Mesendoderm (in vitro differentiated cells): Measurements from ENCODE around the gene LSS.
"Not testable (repeated sequence)": the region's sequence is repeated elsewhere in the genome, so short reads cannot be mapped to it uniquely, and the experiment has no call there.

Source experiments
- DNase-seq: peaks from one replicate; pipeline ENCODE4 v3.0.0; 2013
- H2AK5ac ChIP-seq: 2 replicates; pipeline ENCODE4 v1.6.1; 2013; ENCODE audit warnings: low read length, inconsistent platforms
- H2BK120ac ChIP-seq: 2 replicates; pipeline ENCODE4 v1.6.1; 2013; ENCODE audit warnings: low read depth, mild to moderate bottlenecking, low read length, moderate library complexity, mixed read lengths
- H2BK15ac ChIP-seq: replicated peaks from 2 replicates; pipeline ENCODE4 v1.6.1; 2013; ENCODE audit warnings: low read depth, mild to moderate bottlenecking, moderate library complexity
- H2BK5ac ChIP-seq: 2 replicates; pipeline ENCODE4 v1.6.1; 2013; ENCODE audit warnings: low read length, inconsistent platforms
- H3K18ac ChIP-seq: 2 replicates; pipeline ENCODE4 v1.6.1; 2013; ENCODE audit warnings: mild to moderate bottlenecking, low read length, mixed read lengths
- H3K23ac ChIP-seq: one replicate; pipeline ENCODE4 v1.6.1; 2013; ENCODE audit warnings: low read length
- H3K27ac ChIP-seq: 2 replicates; pipeline ENCODE4 v1.5.1; 2013; ENCODE audit warnings: low read depth, mild to moderate bottlenecking, inconsistent platforms, low read length, moderate library complexity
- H3K27me3 ChIP-seq: 2 replicates; pipeline ENCODE4 v1.6.1; 2013; ENCODE audit warnings: low read length, control low read depth, mild to moderate bottlenecking, inconsistent platforms; ENCODE audit not compliant: insufficient read depth, poor library complexity
- H3K36me3 ChIP-seq: 2 replicates; pipeline ENCODE4 v1.6.1; 2013; ENCODE audit warnings: low read length, inconsistent platforms; ENCODE audit not compliant: control insufficient read depth, insufficient read depth
- H3K4ac ChIP-seq: one replicate; pipeline ENCODE4 v1.6.1; 2013; ENCODE audit warnings: low read depth, mild to moderate bottlenecking, low read length, moderate library complexity
- H3K4me1 ChIP-seq: 2 replicates; pipeline ENCODE4 v1.6.1; 2013; ENCODE audit warnings: low read depth, low read length, inconsistent platforms; ENCODE audit not compliant: control insufficient read depth
- H3K4me2 ChIP-seq: 2 replicates; pipeline ENCODE4 v1.6.1; 2013; ENCODE audit warnings: low read length
- H3K4me3 ChIP-seq: 2 replicates; pipeline ENCODE4 v1.5.1; 2013; ENCODE audit warnings: mild to moderate bottlenecking, low read length
- H3K56ac ChIP-seq: one replicate; pipeline ENCODE4 v1.6.1; 2013; ENCODE audit warnings: low read length
- H3K79me1 ChIP-seq: 2 replicates; pipeline ENCODE4 v1.6.1; 2013; ENCODE audit warnings: low read length, inconsistent platforms
- H3K79me2 ChIP-seq: 2 replicates; pipeline ENCODE4 v1.6.1; 2013; ENCODE audit warnings: mild to moderate bottlenecking, low read length; ENCODE audit not compliant: control insufficient read depth, insufficient read depth
- H3K9ac ChIP-seq: 2 replicates; pipeline ENCODE4 v1.6.1; 2013; ENCODE audit warnings: low read length, inconsistent platforms
- H4K5ac ChIP-seq: one replicate; pipeline ENCODE4 v1.6.1; 2013; ENCODE audit warnings: low read length
- H4K8ac ChIP-seq: one replicate; pipeline ENCODE4 v1.6.1; 2013; ENCODE audit warnings: low read depth, mild to moderate bottlenecking, control low read depth, low read length, moderate library complexity
- WGBS: extraction: QIAGEN DNeasy Blood & Tissue Kit; methylation state at CpG from one replicate; pipeline ENCODE4 v1.1.7; 2013; ENCODE audit warnings: low lambda C conversion rate, missing lambda C conversion rate; ENCODE audit not compliant: insufficient coverage; ENCODE audit errors: extremely low coverage; 5-methylcytosine and 5-hydroxymethylcytosine counted together

The LSS gene

GRCh38 chr21:46171996-46172862 lies 56.3 kb downstream of the LSS start:
- Histone ChIP-seq H3K4me2 (no peak overlapping the region), H3K79me1 (peaks cover 8% of the 10 kb centered on the region), H3K18ac (no peak overlapping the region), H2BK5ac (no peak overlapping the region), H3K36me3 (no peaks in the 10 kb centered on the region), H3K27me3 (no peaks in the 10 kb centered on the region), H2BK120ac (no peak overlapping the region), H3K27ac (no peak overlapping the region), H2AK5ac (no peak overlapping the region), H3K4me1 (no peaks in the 10 kb centered on the region), H4K5ac (no peak overlapping the region), H3K23ac (no peak overlapping the region), H2BK15ac (no peak overlapping the region), H3K4me3 (no peak overlapping the region), H3K4ac (no peak overlapping the region), H4K8ac (no peak overlapping the region), H3K9ac (no peak overlapping the region), H3K56ac (no peak overlapping the region), H3K79me2 (no peaks in the 10 kb centered on the region)
- no peak for DNase-seq
- no CpG with 5 or more reads among the region's 21 CpGs for WGBS

DNA sequence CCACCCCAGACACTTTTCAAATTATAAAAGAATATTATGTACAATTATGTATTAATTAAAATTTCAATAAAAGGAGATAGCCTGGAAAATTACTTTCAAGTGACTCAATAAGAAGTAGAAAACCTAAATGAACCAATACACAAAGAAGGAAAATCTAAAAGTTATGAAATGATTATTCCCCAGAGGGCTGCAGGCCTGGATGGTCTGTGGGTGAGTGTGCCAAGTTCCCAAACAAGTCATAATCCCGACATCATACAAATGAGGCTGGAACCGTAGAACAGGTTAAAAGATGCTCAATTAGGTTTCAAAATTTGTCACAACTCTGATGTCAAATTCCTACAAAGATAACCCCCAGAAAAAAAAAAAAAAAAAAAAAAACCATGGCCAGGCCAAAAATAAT lies 57.0 kb downstream of the LSS start:
- no peaks in the 10 kb centered on the region for H3K79me2 ChIP-seq
- H3K18ac ChIP-seq = no peak overlapping the region

DNA sequence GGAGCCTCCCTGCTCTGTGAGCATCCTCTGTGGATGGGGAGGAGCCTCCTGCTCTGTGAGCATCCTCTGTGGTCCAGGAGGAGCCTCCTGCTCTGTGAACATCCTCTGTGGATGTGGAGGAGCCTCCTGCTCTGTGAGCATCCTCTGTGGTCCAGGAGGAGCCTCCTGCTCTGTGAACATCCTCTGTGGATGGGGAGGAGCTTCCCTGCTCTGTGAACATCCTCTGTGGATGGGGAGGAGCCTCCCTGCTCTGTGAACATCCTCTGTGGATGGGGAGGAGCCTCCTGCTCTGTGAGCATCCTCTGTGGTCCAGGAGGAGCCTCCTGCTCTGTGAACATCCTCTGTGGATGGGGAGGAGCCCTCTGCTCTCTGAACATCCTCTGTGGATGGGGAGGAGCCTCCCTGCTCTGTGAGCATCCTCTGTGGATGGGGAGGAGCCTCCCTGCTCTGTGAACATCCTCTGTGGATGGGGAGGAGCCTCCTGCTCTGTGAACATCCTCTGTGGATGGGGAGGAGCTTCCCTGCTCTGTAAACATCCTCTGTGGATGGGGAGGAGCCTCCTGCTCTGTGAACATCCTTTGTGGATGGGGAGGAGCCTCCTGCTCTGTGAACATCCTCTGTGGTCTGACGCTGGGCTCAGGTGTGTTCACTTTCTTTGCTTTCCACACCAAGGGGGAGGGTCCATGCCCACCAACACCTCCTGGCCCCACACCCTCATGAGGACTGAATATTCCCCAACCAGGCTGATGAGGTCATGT lies 58.0 kb downstream of the LSS start:
- H4K8ac ChIP-seq, H2BK15ac ChIP-seq, H2BK120ac ChIP-seq, H3K27me3 ChIP-seq, H2AK5ac ChIP-seq, H3K23ac ChIP-seq, H2BK5ac ChIP-seq, H3K9ac ChIP-seq, H3K27ac ChIP-seq, H3K56ac ChIP-seq, H3K4me3 ChIP-seq, DNase-seq, H3K4ac ChIP-seq, H3K4me1 ChIP-seq, H3K36me3 ChIP-seq, H3K79me1 ChIP-seq, H3K4me2 ChIP-seq, H3K18ac ChIP-seq, H3K79me2 ChIP-seq, H4K5ac ChIP-seq: not testable (repeated sequence)
- no CpG with 5 or more reads among the region's 1 CpG for WGBS

More for the DNA sequence above, 57.0 kb downstream of the LSS start:
- H3K4ac ChIP-seq = no peak overlapping the region
- H3K4me1 ChIP-seq = no peaks in the 10 kb centered on the region
- H2AK5ac ChIP-seq = no peak overlapping the region
- H3K9ac ChIP-seq = no peak overlapping the region
- no peak overlapping the region for H4K5ac ChIP-seq
- DNase-seq = no peak
- no peak overlapping the region for H4K8ac ChIP-seq
- no peak overlapping the region for H3K56ac ChIP-seq
- no peak overlapping the region for H2BK15ac ChIP-seq
- no peaks in the 10 kb centered on the region for H3K36me3 ChIP-seq
- no peak overlapping the region for H3K23ac ChIP-seq
- no peak overlapping the region for H2BK5ac ChIP-seq
- H3K4me2 ChIP-seq = no peak overlapping the region
- no peak overlapping the region for H2BK120ac ChIP-seq
- H3K4me3 ChIP-seq = no peak overlapping the region
- no peaks in the 10 kb centered on the region for H3K27me3 ChIP-seq
- H3K27ac ChIP-seq = no peak overlapping the region
- peaks cover 8% of the 10 kb centered on the region for H3K79me1 ChIP-seq
- no CpG with 5 or more reads among the region's 2 CpGs for WGBS

DNA sequence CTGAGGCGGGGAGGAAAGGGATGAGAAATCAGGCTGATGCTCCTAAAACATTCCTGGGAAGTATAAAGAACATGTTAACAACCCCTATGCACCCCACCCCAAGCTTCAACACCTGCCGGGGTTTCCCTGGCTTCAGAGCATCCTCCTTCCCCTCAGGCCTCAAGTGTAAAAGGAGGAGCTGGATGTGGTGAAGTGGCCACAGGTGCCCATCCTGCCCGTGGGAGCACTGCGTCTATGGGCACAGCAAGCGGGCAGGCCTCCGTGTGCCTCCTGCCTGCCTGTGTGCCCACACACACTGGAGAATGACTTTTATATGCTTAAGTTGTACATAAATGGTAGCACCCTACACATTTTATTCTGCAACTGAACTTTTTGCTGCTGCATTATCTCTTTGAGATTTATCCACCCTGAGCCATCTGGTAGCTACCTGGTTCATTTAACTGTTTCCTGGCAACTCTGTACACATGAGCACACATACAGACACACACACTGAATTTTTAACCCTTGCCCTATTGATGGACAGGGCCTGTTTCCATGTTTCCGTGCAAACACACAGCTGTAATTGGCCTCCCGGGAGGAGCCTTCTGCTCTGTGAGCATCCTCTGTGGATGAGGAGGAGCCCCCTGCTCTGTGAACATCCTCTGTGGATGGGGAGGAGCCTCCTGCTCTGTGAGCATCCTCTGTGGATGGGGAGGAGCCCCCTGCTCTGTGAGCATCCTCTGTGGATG lies 59.8 kb downstream of the LSS start:
- Histone ChIP-seq H4K8ac (no peak overlapping the region), H2AK5ac (no peak overlapping the region), H3K79me2 (no peaks in the 10 kb centered on the region), H3K36me3 (no peaks in the 10 kb centered on the region), H3K27ac (no peak overlapping the region), H2BK15ac (no peak overlapping the region), H3K4ac (no peak overlapping the region), H3K27me3 (no peaks in the 10 kb centered on the region), H3K9ac (no peak overlapping the region), H4K5ac (no peak overlapping the region), H3K4me2 (no peak overlapping the region), H3K23ac (no peak overlapping the region), H3K4me3 (no peak overlapping the region), H3K56ac (no peak overlapping the region), H2BK120ac (no peak overlapping the region), H3K4me1 (no peaks in the 10 kb centered on the region), H3K18ac (no peak overlapping the region), H2BK5ac (no peak overlapping the region), H3K79me1 (peaks cover 8% of the 10 kb centered on the region)
- no peak for DNase-seq
- whole genome bisulfite sequencing = no CpG with 5 or more reads among the region's 8 CpGs

- Histone ChIP-seq H3K27me3 (no peaks in the 10 kb centered on the region), H2BK5ac (no peak overlapping the region), H3K56ac (no peak overlapping the region), H2BK120ac (no peak overlapping the region), H3K79me1 (peaks cover 6% of the 10 kb centered on the region), H3K27ac (no peak overlapping the region), H2AK5ac (no peak overlapping the region), H3K36me3 (no peaks in the 10 kb centered on the region), H4K8ac (no peak overlapping the region), H3K23ac (no peak overlapping the region), H4K5ac (no peak overlapping the region), H3K4me2 (no peak overlapping the region), H3K4me3 (no peak overlapping the region), H3K18ac (no peak overlapping the region), H3K4ac (no peak overlapping the region), H3K4me1 (no peaks in the 10 kb centered on the region), H3K9ac (no peak overlapping the region), H3K79me2 (no peaks in the 10 kb centered on the region), H2BK15ac (no peak overlapping the region)
- WGBS = no CpG with 5 or more reads among the region's 14 CpGs
- no peak for DNase-seq
Observed at GRCh38 chr21:46168238-46168637, 60.3 kb downstream of the LSS start.
